ENCODE measurements around the gene MMP27. TPM values are rescaled to one million over a fixed set of nuclear protein-coding genes. Genes with fewer than 3 reads are reported as not detected.

Gene MMP27
- polyA plus RNA-seq, 1 of the 3 experiments (the other 2 are of a cell fraction) = not detected

- TF ChIP-seq ZBTB33 (IDR thresholded peaks at IDR 0.05; ENCODE audit: borderline replicate concordance, low read depth) = no peak
- no peak for TF ChIP-seq GATA2 (CRISPR knock-in tag; IDR thresholded peaks at IDR 0.05)
- no peak for TF ChIP-seq NFIC (IDR thresholded peaks at IDR 0.05; ENCODE audit: borderline replicate concordance)
- no peak for TF ChIP-seq EZH2phosphoT487 (IDR thresholded peaks at IDR 0.05; ENCODE audit: borderline replicate concordance, low read depth)
- no peak for TF ChIP-seq ELF1 (IDR thresholded peaks at IDR 0.05)
- no peak for TF ChIP-seq SMC3 (IDR thresholded peaks at IDR 0.05; ENCODE audit: low read depth, low read length)
Measured at GRCh38 chr11:102654761-102655160, 50.8 kb downstream of the MMP27 start (continued).

- H3K36me3 ChIP-seq (replicated peaks in 1 of 2; ENCODE audit: control insufficient read depth in 1 of 2, insufficient read depth in 2 of 2, low read length in 1 of 2) = no peaks in the 10 kb centered on the region
- no peak overlapping the region for H3K4me2 ChIP-seq
- POLR2A ChIA-PET = no interaction called here
- CTCF ChIA-PET = interaction anchor here (2.1 kb wide), 1 partner anchor 12 kb away, joined by 9 read pairs; no protein-coding TSS in a partner anchor
- no peaks in the 10 kb centered on the region for H3K9me2 ChIP-seq
- H3K4me1 ChIP-seq (ENCODE audit: control insufficient read depth in 1 of 2, insufficient read depth in 2 of 2, low read depth in 1 of 2, low read length in 1 of 2) = no peaks in the 10 kb centered on the region
- DNase-seq = no peak
- TF ChIP-seq USF1 (IDR thresholded peaks at IDR 0.05; ENCODE audit: borderline replicate concordance, low read depth) = no peak
- no peak for TF ChIP-seq GATA2 (CRISPR knock-in tag; IDR thresholded peaks at IDR 0.05)
- no peak for TF ChIP-seq NRF1 (IDR thresholded peaks at IDR 0.05; ENCODE audit: low read depth, low read length)
- TF ChIP-seq TCF12 (IDR thresholded peaks at IDR 0.05) = no peak
- no peak for TF ChIP-seq TAF1 (IDR thresholded peaks at IDR 0.05; ENCODE audit: borderline replicate concordance, low read depth, low read length)
- peak; percentile 38; the same call in 1 of the 2 replicates for TF ChIP-seq PBX3 (IDR thresholded peaks at IDR 0.05)
- H2AFZ ChIP-seq (ENCODE audit: low read depth) = no peak overlapping the region
- H3F3A ChIP-seq (replicated peaks; ENCODE audit: insufficient read depth) = no peaks in the 10 kb centered on the region
- H3K27me3 ChIP-seq (ENCODE audit: insufficient read depth) = no peaks in the 10 kb centered on the region
- WGBS (ENCODE audit: low lambda C conversion rate) = 15% methylated on average over 15 of the region's 16 CpGs
- H3K79me2 ChIP-seq (ENCODE audit: insufficient read depth) = no peaks in the 10 kb centered on the region
- no peak overlapping the region for H3K27ac ChIP-seq (ENCODE audit: low read depth in 2 of 2, low read length in 1 of 2)
- 0 out of 2 replicates have a peak, but pooled peaks cover 4% of the 10 kb centered on the region for H3K9me3 ChIP-seq
- no peak overlapping the region for H3K4me3 ChIP-seq (ENCODE audit: low read depth in 2 of 2, low read length in 1 of 2)
- H3K9ac ChIP-seq = no peak overlapping the region
- no peaks in the 10 kb centered on the region for H4K20me1 ChIP-seq (ENCODE audit: insufficient read depth)
Measured at GRCh38 chr11:102653744-102654291, 51.8 kb downstream of the MMP27 start.

- Histone ChIP-seq H3F3A (replicated peaks; ENCODE audit: insufficient read depth) (no peaks in the 10 kb centered on the region), H3K27me3 (ENCODE audit: insufficient read depth) (no peaks in the 10 kb centered on the region), H4K20me1 (ENCODE audit: insufficient read depth) (no peaks in the 10 kb centered on the region), H3K27ac (ENCODE audit: low read depth in 2 of 2, low read length in 1 of 2) (no peak overlapping the region), H3K79me2 (ENCODE audit: insufficient read depth) (no peaks in the 10 kb centered on the region), H2AFZ (ENCODE audit: low read depth) (peak overlapping the region; percentile 26; the same call in 1 of the 2 replicates), H3K4me1 (ENCODE audit: control insufficient read depth in 1 of 2, insufficient read depth in 2 of 2, low read depth in 1 of 2, low read length in 1 of 2) (no peaks in the 10 kb centered on the region), H3K9me3 (no peaks in the 10 kb centered on the region), H3K4me3 (ENCODE audit: low read depth in 2 of 2, low read length in 1 of 2) (no peak overlapping the region), H3K9ac (no peak overlapping the region), H3K4me2 (no peak overlapping the region), H3K9me2 (no peaks in the 10 kb centered on the region), H3K36me3 (replicated peaks in 1 of 2; ENCODE audit: control insufficient read depth in 1 of 2, insufficient read depth in 2 of 2, low read length in 1 of 2) (no peaks in the 10 kb centered on the region)
- TF ChIP-seq TCF12 (IDR thresholded peaks at IDR 0.05) = peak; percentile 42; the same call in 1 of the 2 replicates
- no peak for TF ChIP-seq REST (IDR thresholded peaks at IDR 0.05; ENCODE audit: low read depth, low read length)
- TF ChIP-seq MEF2A (IDR thresholded peaks at IDR 0.05; ENCODE audit: borderline replicate concordance, low read depth) = no peak
- TF ChIP-seq POLR2AphosphoS5 (IDR thresholded peaks at IDR 0.05; ENCODE audit: low read depth, low read length) = no peak
- TF ChIP-seq EP300 (IDR thresholded peaks at IDR 0.05; ENCODE audit: borderline replicate concordance in 1 of 2, low read depth in 1 of 2, low read length in 1 of 2) = no peak
- TF ChIP-seq FOXJ3 (CRISPR knock-in tag; IDR thresholded peaks at IDR 0.05) = no peak
- ChIA-PET POLR2A (no interaction called here), CTCF (no interaction called here)
- no peak for DNase-seq
Measured at GRCh38 chr11:102647430-102647829, 58.1 kb downstream of the MMP27 start.

All from SK-N-SH (cell line).